Measurements from ENCODE around the gene TRIO. TPM values are rescaled to one million over a fixed set of nuclear protein-coding genes. Genes with fewer than 3 reads are reported as not detected.

The TRIO gene
- polyA plus RNA-seq, 1 donor (not counting 4 experiments of a cell fraction or from before 2014, with no cell fraction given) = 57.2 TPM

GRCh38 chr5:14280294-14280854 lies 137.2 kb downstream of the TRIO start:
- Histone ChIP-seq H3K36me3 (ENCODE audit: control insufficient read depth in 2 of 2, extremely low read depth in 1 of 2, insufficient read depth in 2 of 2, low read length in 2 of 2) (peaks cover 10 to 13% of the 10 kb centered on the region in 2 experiments), H3K4me2 (ENCODE audit: control insufficient read depth, extremely low read depth, insufficient read depth, low read depth, low read length) (no peak overlapping the region), H3K27me3 (ENCODE audit: control insufficient read depth, extremely low read depth, insufficient read depth, low read length) (no peaks in the 10 kb centered on the region), H3K9me1 (ENCODE audit: control insufficient read depth, extremely low read depth, insufficient read depth, low read length) (no peaks in the 10 kb centered on the region), H4K20me1 (ENCODE audit: control insufficient read depth, extremely low read depth, insufficient read depth, low read length) (peaks cover 6% of the 10 kb centered on the region), H3K79me2 (ENCODE audit: control insufficient read depth, insufficient read depth, low read length) (peaks cover 94% of the 10 kb centered on the region), H3K27ac (ENCODE audit: control insufficient read depth, insufficient read depth, low read length) (no peak overlapping the region), H3K9ac (ENCODE audit: control insufficient read depth, extremely low read depth, insufficient read depth, low read length) (no peak overlapping the region), H2AFZ (ENCODE audit: control insufficient read depth, low read length) (no peak overlapping the region), H3K4me1 (ENCODE audit: control insufficient read depth, extremely low read depth, insufficient read depth, low read length) (no peaks in the 10 kb centered on the region), H3K4me3 (ENCODE audit: control insufficient read depth in 2 of 3, extremely low read depth in 1 of 3, insufficient read depth in 2 of 3, low read depth in 1 of 3, low read length in 3 of 3) (no peak overlapping the region), H3K9me3 (ENCODE audit: control insufficient read depth, low read depth, low read length) (no peaks in the 10 kb centered on the region)
- FAIRE-seq (no peak), DNase-seq (ENCODE audit: low read depth, low spot score) (no peak)
- no peak for TF ChIP-seq CTCF (optimal IDR thresholded peaks at IDR 0.05 in 1 of 3, IDR thresholded peaks at IDR 0.05 in 1 of 3, conservative IDR thresholded peaks at IDR 0.05 in 1 of 3; ENCODE audit: extremely low read depth in 1 of 3, insufficient read depth in 2 of 3, low read length in 3 of 3)
- no peak for TF ChIP-seq EZH2 (IDR thresholded peaks at IDR 0.05; ENCODE audit: low read length)
- dilution Hi-C loops (cut with MboI; ENCODE audit: extremely low pct_ligation_motif_present, low sequenced_read_pairs) = no loop called here

GRCh38 chr5:14281746-14282181 lies 138.6 kb downstream of the TRIO start:
- Histone ChIP-seq H3K9me3 (ENCODE audit: control insufficient read depth, low read depth, low read length) (no peaks in the 10 kb centered on the region), H3K9ac (ENCODE audit: control insufficient read depth, extremely low read depth, insufficient read depth, low read length) (no peak overlapping the region), H3K4me3 (ENCODE audit: control insufficient read depth in 2 of 3, extremely low read depth in 1 of 3, insufficient read depth in 2 of 3, low read depth in 1 of 3, low read length in 3 of 3) (no peak overlapping the region), H3K9me1 (ENCODE audit: control insufficient read depth, extremely low read depth, insufficient read depth, low read length) (no peaks in the 10 kb centered on the region), H3K4me2 (ENCODE audit: control insufficient read depth, extremely low read depth, insufficient read depth, low read depth, low read length) (no peak overlapping the region), H3K36me3 (ENCODE audit: control insufficient read depth in 2 of 2, extremely low read depth in 1 of 2, insufficient read depth in 2 of 2, low read length in 2 of 2) (peaks cover 13 to 15% of the 10 kb centered on the region in 2 experiments), H3K79me2 (ENCODE audit: control insufficient read depth, insufficient read depth, low read length) (peaks cover 92% of the 10 kb centered on the region), H2AFZ (ENCODE audit: control insufficient read depth, low read length) (no peak overlapping the region), H4K20me1 (ENCODE audit: control insufficient read depth, extremely low read depth, insufficient read depth, low read length) (peaks cover 6% of the 10 kb centered on the region), H3K4me1 (ENCODE audit: control insufficient read depth, extremely low read depth, insufficient read depth, low read length) (no peaks in the 10 kb centered on the region), H3K27ac (ENCODE audit: control insufficient read depth, insufficient read depth, low read length) (no peak overlapping the region), H3K27me3 (ENCODE audit: control insufficient read depth, extremely low read depth, insufficient read depth, low read length) (no peaks in the 10 kb centered on the region)
- DNase-seq (ENCODE audit: low read depth, low spot score) (no peak), FAIRE-seq (no peak)
- TF ChIP-seq CTCF (optimal IDR thresholded peaks at IDR 0.05 in 1 of 3, IDR thresholded peaks at IDR 0.05 in 1 of 3, conservative IDR thresholded peaks at IDR 0.05 in 1 of 3; ENCODE audit: extremely low read depth in 1 of 3, insufficient read depth in 2 of 3, low read length in 3 of 3) = no peak
- TF ChIP-seq EZH2 (IDR thresholded peaks at IDR 0.05; ENCODE audit: low read length) = no peak
- dilution Hi-C loops (cut with MboI; ENCODE audit: extremely low pct_ligation_motif_present, low sequenced_read_pairs) = no loop called here

Data from keratinocyte (primary cell).